Testis (tissue), 2 donors: ENCODE results near the gene TNNI2.

Source experiments
- CTCF ChIP-seq, 3 experiments: fragments of 450-650 bp in 2 of 3; fragments of 200-600 bp in 1 of 3; sonication (generic) in 1 of 3; IDR thresholded peaks; one replicate each; pipeline ENCODE4 v1.5.1; 2016 to 2019; ENCODE audit warnings: antibody characterized with exemption in 3 of 3, mild to moderate bottlenecking in 2 of 3, moderate library complexity in 1 of 3
- POLR2A ChIP-seq: fragments of 450-650 bp; IDR thresholded peaks from one replicate; pipeline ENCODE4 v1.6.1; 2017; ENCODE audit warnings: antibody characterized with exemption, mild to moderate bottlenecking, moderate library complexity

GRCh38 chr11:1853376-1854131 lies 14.8 kb downstream of the TNNI2 start:
- TF ChIP-seq CTCF (IDR thresholded peaks at IDR 0.05) (no peak), POLR2A (no peak)
